ENCODE data around the gene HELZ.

DNA sequence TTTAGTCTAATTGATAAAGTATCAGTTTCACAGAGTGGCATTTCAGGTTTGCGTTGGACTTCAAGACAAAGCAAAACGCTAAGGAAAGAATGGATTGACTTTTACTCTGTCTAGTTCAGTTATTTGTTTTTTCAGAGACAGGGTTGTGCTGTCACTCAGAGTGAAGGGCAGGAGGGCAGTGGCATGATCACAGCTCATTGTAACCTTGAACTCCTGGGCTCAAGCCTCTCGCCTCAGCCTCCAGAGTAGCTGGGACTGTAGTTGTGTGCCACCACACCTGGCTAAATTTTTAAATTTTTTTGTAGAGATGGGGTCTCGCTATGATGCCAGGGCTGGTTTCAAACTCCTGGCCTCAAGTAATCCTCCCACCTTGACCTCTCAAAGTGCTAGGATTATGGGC, 114.2 kb downstream of the HELZ start:
- no peak for TF ChIP-seq EZH2 (IDR thresholded peaks at IDR 0.05; ENCODE audit: borderline replicate concordance)
- TF ChIP-seq, protein P1, sequence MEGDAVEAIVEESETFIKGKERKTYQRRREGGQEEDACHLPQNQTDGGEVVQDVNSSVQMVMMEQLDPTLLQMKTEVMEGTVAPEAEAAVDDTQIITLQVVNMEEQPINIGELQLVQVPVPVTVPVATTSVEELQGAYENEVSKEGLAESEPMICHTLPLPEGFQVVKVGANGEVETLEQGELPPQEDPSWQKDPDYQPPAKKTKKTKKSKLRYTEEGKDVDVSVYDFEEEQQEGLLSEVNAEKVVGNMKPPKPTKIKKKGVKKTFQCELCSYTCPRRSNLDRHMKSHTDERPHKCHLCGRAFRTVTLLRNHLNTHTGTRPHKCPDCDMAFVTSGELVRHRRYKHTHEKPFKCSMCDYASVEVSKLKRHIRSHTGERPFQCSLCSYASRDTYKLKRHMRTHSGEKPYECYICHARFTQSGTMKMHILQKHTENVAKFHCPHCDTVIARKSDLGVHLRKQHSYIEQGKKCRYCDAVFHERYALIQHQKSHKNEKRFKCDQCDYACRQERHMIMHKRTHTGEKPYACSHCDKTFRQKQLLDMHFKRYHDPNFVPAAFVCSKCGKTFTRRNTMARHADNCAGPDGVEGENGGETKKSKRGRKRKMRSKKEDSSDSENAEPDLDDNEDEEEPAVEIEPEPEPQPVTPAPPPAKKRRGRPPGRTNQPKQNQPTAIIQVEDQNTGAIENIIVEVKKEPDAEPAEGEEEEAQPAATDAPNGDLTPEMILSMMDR (IDR thresholded peaks at IDR 0.05; ENCODE audit: poor library complexity) = no peak
- TF ChIP-seq EZH2phosphoT487 (IDR thresholded peaks at IDR 0.05; ENCODE audit: low read depth, severe bottlenecking, unreplicated experiment) = no peak
